Spleen (tissue), 11 donors: ENCODE data around the gene PAXX. TPM values are rescaled to one million over a fixed set of nuclear protein-coding genes. Genes with fewer than 3 reads are reported as not detected.

ENCODE experiments used
- DNase-seq: peaks from one replicate; pipeline ENCODE4 v3.0.0-alpha.2; 2020
- H3K27ac ChIP-seq, 8 donors: fragments of 200-600 bp; sonication (generic) in 7 of 8; 1 replicate in 4 of 8; 2 replicates in 4 of 8; pipeline versions ENCODE4 v1.5.0 to v1.8.0; 2016 to 2021; ENCODE audit warnings: inconsistent platforms in 4 of 8, mild to moderate bottlenecking in 4 of 8, moderate library complexity in 1 of 8
- H3K27me3 ChIP-seq, 7 donors: fragments of 200-600 bp; sonication (generic) in 6 of 7; replicated peaks in 1 of 7; 1 replicate in 4 of 7; 2 replicates in 3 of 7; pipeline versions ENCODE4 v1.5.0 to v1.8.0; 2016 to 2021; ENCODE audit warnings: inconsistent platforms in 3 of 7, mild to moderate bottlenecking in 1 of 7
- H3K36me3 ChIP-seq, 6 donors: fragments of 200-600 bp; sonication (generic) in 5 of 6; 1 replicate in 4 of 6; 2 replicates in 2 of 6; pipeline versions ENCODE4 v1.5.0 to v1.8.0; 2016 to 2021; ENCODE audit warnings: inconsistent platforms in 2 of 6
- H3K4me1 ChIP-seq, 6 donors: fragments of 200-600 bp; sonication (generic) in 5 of 6; 1 replicate in 3 of 6; 2 replicates in 3 of 6; pipeline versions ENCODE4 v1.5.0 to v1.8.0; 2016 to 2021; ENCODE audit warnings: inconsistent platforms in 3 of 6
- H3K4me3 ChIP-seq, 8 donors: fragments of 200-600 bp; sonication (generic) in 7 of 8; 1 replicate in 4 of 8; 2 replicates in 4 of 8; pipeline versions ENCODE4 v1.5.0 to v1.8.0; 2016 to 2021; ENCODE audit warnings: inconsistent platforms in 4 of 8, mild to moderate bottlenecking in 4 of 8, moderate library complexity in 2 of 8
- H3K9me3 ChIP-seq, 8 donors: fragments of 200-600 bp; sonication (generic) in 7 of 8; 1 replicate in 4 of 8; 2 replicates in 4 of 8; pipeline versions ENCODE4 v1.5.0 to v1.8.0; 2016 to 2021; ENCODE audit warnings: inconsistent platforms in 4 of 8
- CTCF ChIP-seq, 11 experiments: fragments of 200-600 bp in 7 of 11; fragments of 450-650 bp in 4 of 11; sonication (generic) in 4 of 11; IDR thresholded peaks in 8 of 11; conservative IDR thresholded peaks in 3 of 11; 1 replicate in 7 of 11; 2 replicates in 4 of 11; pipeline versions ENCODE4 v1.4.0 to v1.8.0; 2016 to 2021; ENCODE audit warnings: antibody characterized with exemption in 11 of 11, inconsistent platforms in 4 of 11, mild to moderate bottlenecking in 1 of 11
- POLR2A ChIP-seq, 3 donors: fragments of 450-650 bp; IDR thresholded peaks; one replicate each; pipeline ENCODE4 v1.5.1; 2017; ENCODE audit warnings: antibody characterized with exemption in 3 of 3, mild to moderate bottlenecking in 1 of 3
- POLR2AphosphoS5 ChIP-seq, 3 donors: sonication (generic); formaldehyde crosslinking; IDR thresholded peaks; one replicate each; pipeline ENCODE4 v1.5.1; 2017; ENCODE audit warnings: antibody characterized with exemption in 3 of 3
- WGBS, 5 donors: extraction: QIAGEN DNeasy Blood & Tissue Kit in 3 of 5; methylation state at CpG; one replicate each; pipeline versions ENCODE4 v1.1.5 to v1.1.7; 2013 to 2018; 5-methylcytosine and 5-hydroxymethylcytosine counted together
- intact Hi-C: fragments of 100-400 bp; cut with DNase I; formaldehyde crosslinking; loops from one replicate; pipeline ENCODE4 v1.15.0; 2023; ENCODE audit warnings: low total_unique reads
- polyA plus RNA-seq, 3 donors: library from polyadenylated mRNA; stranded (reverse); fragments of 200-250 nt; gene quantifications; one replicate each; pipeline ENCODE4 v1.2.1, GENCODE V29; 2013
- total RNA-seq, 7 donors: library from RNA; depleted of rRNA in 3 of 7; stranded (reverse); fragments of >200 nt in 3 of 7; fragmentation: NEBNext Ultra II Directional in 4 of 7; extraction: Animal tissue kit (Norgen Biotek cat#: 25700) in 4 of 7; gene quantifications; one replicate each; pipeline versions ENCODE4 v1.1.0 to v1.2.1, GENCODE V29; 2016 to 2021
- donor health status: healthy with polysubstance abuse.
- donor health status: DM: no; HTN: no; CAD: no; lungs with moderate emphysema.
- donor health status: DM: no; HTN: no; CAD: no.
- donor health status: Bipolar disorder and iron deficiency.
- donor health status: healthy.
- donor health status: DM: no; HTN: no; CAD: no.
- donor health status: DM: yes; HTN: yes; CAD: no.

PAXX gene
- total and polyA plus RNA-seq, 10 donors = 51.3 to 264 (median 66.2) TPM

- no peak for TF ChIP-seq POLR2A (IDR thresholded peaks at IDR 0.05)
- TF ChIP-seq CTCF (IDR thresholded peaks at IDR 0.05 in 8 of 11, conservative IDR thresholded peaks at IDR 0.05 in 3 of 11) = no peak
- TF ChIP-seq POLR2AphosphoS5 (IDR thresholded peaks at IDR 0.05) = no peak
- no peak for DNase-seq
- H3K27me3 ChIP-seq = no peaks in the 10 kb centered on the region
- 89 to 96% (median 92%) methylated on average over 32 to 45 of the region's 45 CpGs for WGBS, 5 donors
- no peak overlapping the region for H3K4me3 ChIP-seq
- peaks cover 0 to 90% (median 50%) of the 10 kb centered on the region in 6 donors for H3K36me3 ChIP-seq
- H3K9me3 ChIP-seq = no peaks in the 10 kb centered on the region
- intact Hi-C loops = no loop called here
- H3K27ac ChIP-seq = no peak overlapping the region
- H3K4me1 ChIP-seq = peaks cover 0 to 15% (median 4%) of the 10 kb centered on the region in 6 donors
These were observed 25.7 kb downstream of the PAXX start for GRCh38 chr9:137017791-137018497.

GRCh38 chr9:137018761-137019559, 26.7 kb downstream of the PAXX start:
- H3K9me3 ChIP-seq = no peaks in the 10 kb centered on the region
- DNase-seq = no peak
- H3K27me3 ChIP-seq = no peaks in the 10 kb centered on the region
- intact Hi-C loops = no loop called here
- H3K4me3 ChIP-seq = no peak overlapping the region
- 85 to 93% (median 90%) methylated on average over 32 to 36 of the region's 36 CpGs for WGBS, 5 donors
- H3K4me1 ChIP-seq = peaks cover 0 to 25% (median 9%) of the 10 kb centered on the region in 6 donors
- peaks cover 0 to 80% (median 43%) of the 10 kb centered on the region in 6 donors for H3K36me3 ChIP-seq
- TF ChIP-seq POLR2AphosphoS5 (IDR thresholded peaks at IDR 0.05) (no peak), POLR2A (IDR thresholded peaks at IDR 0.05) (no peak), CTCF (IDR thresholded peaks at IDR 0.05 in 8 of 11, conservative IDR thresholded peaks at IDR 0.05 in 3 of 11) (no peak)
- H3K27ac ChIP-seq = no peak overlapping the region

GRCh38 chr9:137019891-137020683, 27.9 kb downstream of the PAXX start:
- no peak for DNase-seq
- Histone ChIP-seq H3K27ac (no peak overlapping the region), H3K36me3 (peaks cover 0 to 69% (median 32%) of the 10 kb centered on the region in 6 donors), H3K4me1 (peaks cover 0 to 36% (median 13%) of the 10 kb centered on the region in 6 donors), H3K27me3 (no peaks in the 10 kb centered on the region), H3K4me3 (no peak overlapping the region), H3K9me3 (no peaks in the 10 kb centered on the region)
- TF ChIP-seq POLR2AphosphoS5 (IDR thresholded peaks at IDR 0.05) (no peak), CTCF (IDR thresholded peaks at IDR 0.05 in 8 of 11, conservative IDR thresholded peaks at IDR 0.05 in 3 of 11) (no peak), POLR2A (IDR thresholded peaks at IDR 0.05) (no peak)
- intact Hi-C loops = no loop called here
- WGBS, 5 donors = 90 to 95% (median 94%) methylated on average over 28 to 34 of the region's 34 CpGs
